Stimulated activated CD8-positive, alpha-beta memory T cell treated with anti-CD3 and anti-CD28 coated beads, Interleukin-12 subunit alpha, Interleukin-12 subunit beta, amount 100 ng/mL, for 4 hours (primary cell): ENCODE measurements around the gene SPEG.

Source experiments
- DNase-seq: peaks from one replicate; pipeline ENCODE4 v3.0.0-alpha.2; 2020; ENCODE audit warnings: low read depth

SPEG gene

GRCh38 chr2:219444566-219445091 is 10.0 kb downstream of the SPEG start:
- no peak for DNase-seq

DNA sequence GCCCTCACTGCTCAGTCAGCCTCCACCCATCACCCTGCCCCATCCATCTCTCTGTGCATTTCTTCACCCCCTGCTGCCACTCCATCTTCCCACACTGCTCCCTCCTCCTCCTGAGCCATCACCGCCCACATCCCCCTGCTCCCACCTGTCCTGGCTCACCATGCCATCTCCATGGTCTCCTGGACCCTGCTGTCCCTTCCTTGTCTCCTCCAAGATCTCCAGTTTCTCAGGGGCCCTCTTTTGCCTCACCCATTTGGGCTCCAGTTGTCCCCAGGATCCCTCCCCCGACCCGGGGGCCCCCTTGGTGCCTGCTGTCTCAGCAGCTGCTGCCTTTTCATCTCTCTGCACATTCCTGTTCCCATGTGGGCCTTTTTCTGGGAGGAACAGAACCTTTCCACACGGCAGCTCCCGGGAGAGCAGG is 10.6 kb downstream of the SPEG start:
- no peak for DNase-seq

GRCh38 chr2:219446101-219446504 is 11.5 kb downstream of the SPEG start:
- no peak for DNase-seq

DNA sequence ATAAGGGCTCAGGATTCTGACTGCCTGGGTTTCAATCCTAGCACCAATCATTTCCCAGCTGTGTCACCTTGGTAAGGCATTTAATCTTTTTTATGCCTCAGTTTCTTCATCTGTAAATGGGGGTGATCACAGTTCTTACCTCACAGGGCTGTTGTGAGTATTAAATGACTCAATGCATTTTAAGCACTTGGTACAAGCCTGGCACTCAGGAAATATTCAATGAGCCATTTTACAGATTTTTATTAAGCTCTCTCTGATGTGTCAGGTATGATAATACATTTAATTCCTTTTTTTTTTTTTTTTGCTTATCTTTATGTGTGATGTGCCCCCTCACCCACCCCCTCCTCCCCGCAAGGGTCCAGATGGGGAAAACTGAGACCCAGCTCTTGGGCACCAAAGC is 12.0 kb downstream of the SPEG start:
- no peak for DNase-seq

DNA sequence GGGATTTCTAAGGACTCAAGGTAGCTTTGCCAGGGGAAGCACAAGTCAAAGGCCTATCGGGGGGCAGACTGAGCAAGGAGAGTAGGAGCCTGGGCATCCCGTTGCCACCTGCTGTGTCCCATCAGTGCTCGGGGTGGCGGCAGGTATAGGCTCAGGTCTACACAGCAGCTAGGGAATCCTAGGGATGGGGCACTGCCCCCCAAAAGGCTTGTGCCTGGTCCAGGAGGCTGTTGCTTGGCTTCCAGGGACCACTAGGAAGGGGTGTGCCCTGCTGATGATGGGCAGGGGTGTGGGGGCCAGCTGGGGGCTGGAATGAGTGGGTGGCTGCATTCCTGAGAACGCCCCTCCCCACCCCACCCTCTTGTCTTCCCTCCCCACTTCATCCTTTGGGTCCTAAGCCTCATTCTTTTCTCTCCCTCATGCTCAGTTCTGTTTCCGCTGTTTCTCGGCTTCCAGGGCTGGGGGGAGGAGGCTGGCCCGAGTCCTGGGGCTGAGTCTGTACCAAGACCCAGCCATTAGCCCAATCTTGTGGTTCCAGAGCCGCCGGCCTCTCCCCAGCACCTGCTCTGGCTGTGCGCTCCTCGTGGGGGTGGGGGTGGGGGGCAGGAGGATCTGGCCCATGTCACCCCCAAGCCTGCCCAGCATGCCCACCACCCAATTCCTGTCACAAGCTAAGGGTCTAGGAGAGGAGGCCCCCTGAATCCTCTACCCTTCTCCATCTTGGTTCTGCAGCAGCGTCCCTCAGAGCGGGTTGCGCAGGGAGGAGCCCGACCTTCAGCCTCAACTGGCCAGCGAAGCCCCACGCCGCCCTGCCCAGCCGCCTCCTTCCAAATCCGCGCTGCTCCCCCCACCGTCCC is 12.8 kb downstream of the SPEG start:
- DNase-seq = no peak

DNA sequence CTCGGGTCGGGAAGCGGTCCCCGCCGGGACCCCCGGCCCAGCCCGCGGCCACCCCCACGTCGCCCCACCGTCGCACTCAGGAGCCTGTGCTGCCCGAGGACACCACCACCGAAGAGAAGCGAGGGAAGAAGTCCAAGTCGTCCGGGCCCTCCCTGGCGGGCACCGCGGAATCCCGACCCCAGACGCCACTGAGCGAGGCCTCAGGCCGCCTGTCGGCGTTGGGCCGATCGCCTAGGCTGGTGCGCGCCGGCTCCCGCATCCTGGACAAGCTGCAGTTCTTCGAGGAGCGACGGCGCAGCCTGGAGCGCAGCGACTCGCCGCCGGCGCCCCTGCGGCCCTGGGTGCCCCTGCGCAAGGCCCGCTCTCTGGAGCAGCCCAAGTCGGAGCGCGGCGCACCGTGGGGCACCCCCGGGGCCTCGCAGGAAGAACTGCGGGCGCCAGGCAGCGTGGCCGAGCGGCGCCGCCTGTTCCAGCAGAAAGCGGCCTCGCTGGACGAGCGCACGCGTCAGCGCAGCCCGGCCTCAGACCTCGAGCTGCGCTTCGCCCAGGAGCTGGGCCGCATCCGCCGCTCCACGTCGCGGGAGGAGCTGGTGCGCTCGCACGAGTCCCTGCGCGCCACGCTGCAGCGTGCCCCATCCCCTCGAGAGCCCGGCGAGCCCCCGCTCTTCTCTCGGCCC is 13.6 kb downstream of the SPEG start:
- no peak for DNase-seq

DNA sequence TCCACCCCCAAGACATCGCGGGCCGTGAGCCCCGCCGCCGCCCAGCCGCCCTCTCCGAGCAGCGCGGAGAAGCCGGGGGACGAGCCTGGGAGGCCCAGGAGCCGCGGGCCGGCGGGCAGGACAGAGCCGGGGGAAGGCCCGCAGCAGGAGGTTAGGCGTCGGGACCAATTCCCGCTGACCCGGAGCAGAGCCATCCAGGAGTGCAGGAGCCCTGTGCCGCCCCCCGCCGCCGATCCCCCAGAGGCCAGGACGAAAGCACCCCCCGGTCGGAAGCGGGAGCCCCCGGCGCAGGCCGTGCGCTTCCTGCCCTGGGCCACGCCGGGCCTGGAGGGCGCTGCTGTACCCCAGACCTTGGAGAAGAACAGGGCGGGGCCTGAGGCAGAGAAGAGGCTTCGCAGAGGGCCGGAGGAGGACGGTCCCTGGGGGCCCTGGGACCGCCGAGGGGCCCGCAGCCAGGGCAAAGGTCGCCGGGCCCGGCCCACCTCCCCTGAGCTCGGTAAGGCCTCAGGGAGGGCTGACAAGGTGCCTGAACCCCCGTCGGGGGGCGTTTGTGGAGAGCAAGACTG is 14.2 kb downstream of the SPEG start:
- DNase-seq = no peak

DNA sequence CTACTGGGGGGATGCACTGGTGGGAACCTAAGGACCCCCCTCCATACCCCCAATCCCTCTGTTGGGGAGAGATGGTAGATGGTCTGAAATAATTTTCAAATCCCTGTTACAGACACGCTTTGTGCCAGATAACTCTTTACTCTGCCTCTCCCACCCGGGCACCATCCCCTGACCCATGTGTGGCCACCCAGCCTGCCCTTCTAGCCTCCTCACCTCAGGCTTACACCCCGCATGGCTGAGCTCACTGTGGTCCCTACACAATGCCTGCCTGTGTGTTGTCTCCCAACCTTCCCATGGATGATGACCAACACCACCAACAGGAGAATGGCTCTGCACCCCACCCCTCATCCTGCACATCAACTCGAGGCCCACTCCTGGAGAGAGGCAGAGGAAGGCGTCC is 15.0 kb downstream of the SPEG start:
- no peak for DNase-seq

GRCh38 chr2:219451661-219452360 is 17.2 kb downstream of the SPEG start:
- DNase-seq = no peak

DNA sequence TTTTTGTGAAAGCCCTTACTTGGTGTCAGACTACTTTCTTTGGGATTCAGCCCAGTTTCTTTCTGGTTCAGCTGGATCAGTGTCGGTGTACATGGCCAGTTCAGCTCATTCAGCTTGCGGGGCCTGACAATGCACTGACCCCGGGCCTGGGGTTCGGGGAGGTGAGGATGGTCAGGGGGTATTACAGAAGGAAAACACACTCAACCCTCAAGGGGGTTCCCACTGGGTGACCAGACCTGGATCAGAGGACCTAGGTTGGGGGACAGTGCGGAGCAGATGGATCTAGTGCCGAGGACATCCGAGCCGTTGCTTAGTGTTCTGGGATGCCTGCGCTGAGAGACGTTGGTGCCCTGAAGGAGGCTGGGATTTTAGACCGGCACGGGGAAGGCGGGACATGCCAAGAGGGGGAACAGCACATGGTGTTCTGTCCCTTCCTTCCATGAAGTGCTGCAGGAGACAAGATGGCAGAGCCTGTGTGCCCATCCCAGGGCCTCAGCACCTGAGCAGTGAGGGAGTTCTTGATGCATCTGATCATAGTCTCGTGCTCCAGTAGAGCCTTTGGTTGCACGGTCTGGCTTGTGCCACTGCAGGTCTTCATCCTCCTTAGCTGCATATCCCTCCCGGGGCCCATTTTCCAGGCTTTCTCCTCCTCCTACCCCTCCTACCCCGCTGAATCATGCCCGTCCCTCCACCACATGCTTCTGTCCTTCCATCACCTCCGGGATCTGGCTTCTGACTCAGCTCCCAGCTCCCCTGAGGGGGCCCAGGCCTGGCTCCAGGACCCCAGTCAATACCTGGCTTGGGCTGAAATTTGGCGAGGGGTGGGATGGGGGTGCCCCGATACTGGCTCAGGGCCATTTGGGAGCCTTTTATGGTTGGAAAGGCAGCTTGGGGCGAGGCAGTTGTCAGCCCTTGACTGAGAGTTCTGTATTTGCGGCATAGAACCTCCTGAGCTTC is 18.0 kb downstream of the SPEG start:
- DNase-seq = no peak

- DNase-seq = no peak
Observed at GRCh38 chr2:219453671-219454590, 19.3 kb downstream of the SPEG start.

- no peak for DNase-seq
Observed at GRCh38 chr2:219455581-219455980, 20.9 kb downstream of the SPEG start.

DNA sequence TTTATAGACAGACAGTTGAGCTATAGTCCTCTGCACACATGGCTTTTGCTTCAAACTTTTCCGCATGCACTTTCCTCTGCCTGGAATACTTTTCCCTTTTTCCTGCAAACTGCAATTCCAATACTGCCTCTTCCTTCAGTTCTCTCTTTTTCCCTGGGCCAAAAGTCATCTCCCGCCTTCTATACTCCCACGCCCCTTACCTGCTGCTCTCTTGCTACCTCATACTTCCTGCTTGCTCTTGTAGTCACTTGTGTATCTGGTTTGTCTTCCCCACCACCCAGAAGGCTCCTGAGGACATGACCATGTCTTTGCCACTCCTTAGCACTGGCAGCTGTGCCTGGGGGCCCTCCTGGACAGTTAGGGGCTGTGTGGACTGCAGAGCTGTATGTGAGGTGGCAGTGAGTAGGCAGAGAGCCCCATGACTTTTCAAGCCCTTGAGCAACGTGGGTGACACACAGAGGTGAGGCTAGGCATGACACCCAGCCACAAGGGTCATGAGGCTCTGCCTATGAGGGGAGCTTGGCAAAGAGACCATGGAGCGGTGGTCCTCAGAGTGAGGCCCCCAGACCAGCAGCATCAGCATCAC is 23.2 kb downstream of the SPEG start:
- no peak for DNase-seq

- no peak for DNase-seq
Observed at GRCh38 chr2:219458996-219459395, 24.4 kb downstream of the SPEG start.

DNA sequence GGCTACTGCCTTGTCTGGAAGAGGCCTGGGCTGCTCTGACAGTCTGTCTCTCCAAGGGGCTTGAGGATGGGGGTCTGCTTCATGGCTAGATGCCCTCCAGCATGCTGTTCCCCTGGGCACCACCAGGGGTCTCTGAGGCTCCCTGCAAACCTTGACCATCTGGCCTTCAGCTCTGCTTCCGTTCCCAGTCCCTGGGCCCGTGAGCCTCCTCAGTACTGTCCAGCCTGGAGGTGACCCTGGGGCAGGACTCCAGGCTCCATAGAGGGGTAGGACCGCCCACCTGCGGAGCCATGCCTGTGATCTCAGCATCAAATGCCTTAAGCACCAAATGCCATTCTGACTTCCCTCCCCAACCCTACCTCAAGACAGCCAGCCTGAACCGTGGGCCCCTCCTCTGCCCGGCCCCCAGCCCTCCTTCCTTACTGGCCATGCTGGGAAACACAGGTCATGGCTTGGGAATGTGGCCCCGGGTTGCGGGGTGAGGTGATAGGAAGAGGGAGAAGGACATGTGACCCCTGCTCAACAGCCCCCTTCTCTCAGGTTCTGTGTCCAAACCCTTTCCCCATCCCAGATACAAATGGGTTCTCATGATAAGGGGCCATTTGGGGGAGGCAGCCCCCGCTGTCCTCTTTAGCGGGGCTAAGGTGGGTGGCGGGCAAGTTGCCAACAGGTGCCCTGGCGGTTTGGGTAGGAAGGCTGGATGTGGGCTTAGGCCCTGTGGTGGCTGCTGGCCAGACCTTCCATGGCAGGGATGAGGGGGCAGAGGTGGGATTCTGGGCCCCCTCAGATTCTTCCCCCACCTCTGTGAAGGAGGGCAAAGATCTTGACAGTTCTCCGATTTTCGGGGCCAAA is 25.0 kb downstream of the SPEG start:
- no peak for DNase-seq

DNA sequence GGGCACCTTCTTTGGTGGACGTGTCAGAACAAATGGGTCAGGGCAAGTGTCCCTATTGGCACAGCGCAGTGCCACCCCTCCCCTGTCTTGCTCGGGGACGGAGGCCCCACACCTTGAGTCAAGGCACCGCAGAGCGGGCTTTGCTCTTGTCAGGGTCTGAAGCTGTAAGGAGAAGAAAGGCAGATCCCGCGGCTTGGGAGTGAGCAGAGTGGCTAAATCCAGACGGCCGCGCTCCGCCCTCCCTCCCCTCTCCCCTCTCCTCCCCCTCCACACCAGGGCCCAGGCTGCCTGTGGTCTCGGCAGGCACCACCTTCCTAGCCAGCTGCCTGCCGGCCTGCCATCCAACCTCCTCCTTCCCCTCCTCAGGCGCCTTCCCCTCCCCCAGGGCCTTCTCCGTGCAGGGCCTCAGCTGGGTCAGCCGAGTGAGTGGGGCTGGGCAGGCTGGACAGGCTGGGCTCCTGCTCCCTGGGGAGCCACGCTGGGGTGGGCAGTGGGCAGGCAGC is 25.8 kb downstream of the SPEG start:
- DNase-seq = no peak

GRCh38 chr2:219461047-219461514 is 26.4 kb downstream of the SPEG start:
- no peak for DNase-seq

DNA sequence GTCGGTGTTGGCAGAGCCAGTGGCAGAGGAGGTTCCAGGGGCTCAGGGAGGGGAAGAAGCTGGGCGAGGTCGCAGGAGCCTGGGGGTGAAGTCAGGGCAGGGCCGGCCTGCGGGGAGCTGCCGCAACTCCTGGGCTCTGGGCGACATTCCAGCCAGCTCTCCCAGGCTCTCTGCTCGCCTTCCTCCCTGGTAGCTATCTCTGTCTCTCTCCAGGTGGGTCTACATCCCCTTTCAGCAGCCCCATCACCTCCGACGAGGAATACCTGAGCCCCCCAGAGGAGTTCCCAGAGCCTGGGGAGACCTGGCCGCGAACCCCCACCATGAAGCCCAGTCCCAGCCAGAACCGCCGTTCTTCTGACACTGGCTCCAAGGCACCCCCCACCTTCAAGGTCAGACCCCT is 27.0 kb downstream of the SPEG start:
- DNase-seq = no peak
